Measurements from ENCODE around the gene PLEKHB1. TPM values are rescaled to one million over a fixed set of nuclear protein-coding genes. Genes with fewer than 3 reads are reported as not detected.
A peak's percentile ranks its signal among the peaks of the same experiment; 100 is the strongest.
"Not testable (repeated sequence)": the region's sequence is repeated elsewhere in the genome, so short reads cannot be mapped to it uniquely, and the experiment has no call there.

PLEKHB1 gene
- total RNA-seq, 6 donors from 2014 or later, result 21.7 to 103 (median 57.1) TPM

DNA sequence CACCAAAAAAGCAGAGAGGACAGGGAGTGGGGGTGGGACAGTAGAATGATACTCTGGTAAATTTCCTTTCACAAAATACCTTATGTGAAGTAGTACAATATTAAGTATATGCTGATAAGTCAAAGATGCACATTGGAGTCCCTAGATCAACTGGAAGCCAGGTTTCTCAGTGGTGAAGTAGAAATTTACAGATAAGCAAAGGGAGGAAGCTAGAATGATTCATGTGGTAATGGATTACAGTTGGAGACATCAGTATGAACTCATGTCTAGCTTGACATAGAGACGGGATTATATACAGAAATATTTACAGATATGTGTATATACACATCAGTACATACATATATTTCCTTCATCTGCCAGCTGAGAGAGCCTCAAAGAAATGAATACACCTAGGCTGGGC, 21.5 kb downstream of the PLEKHB1 start:
- H3K4me1 ChIP-seq, result peaks cover 0 to 5% (median 0%) of the 10 kb centered on the region in 4 donors
- DNase-seq, result no peak
- no peak for ATAC-seq (ENCODE audit: low FRiP score in 2 of 2)
- H3K27me3 ChIP-seq, result no peaks in the 10 kb centered on the region
- no peak overlapping the region for H3K27ac ChIP-seq
- H3K9me3 ChIP-seq, result no peaks in the 10 kb centered on the region
- no peaks in the 10 kb centered on the region for H3K36me3 ChIP-seq
- no peak overlapping the region for H3K4me3 ChIP-seq
- TF ChIP-seq, protein P1, sequence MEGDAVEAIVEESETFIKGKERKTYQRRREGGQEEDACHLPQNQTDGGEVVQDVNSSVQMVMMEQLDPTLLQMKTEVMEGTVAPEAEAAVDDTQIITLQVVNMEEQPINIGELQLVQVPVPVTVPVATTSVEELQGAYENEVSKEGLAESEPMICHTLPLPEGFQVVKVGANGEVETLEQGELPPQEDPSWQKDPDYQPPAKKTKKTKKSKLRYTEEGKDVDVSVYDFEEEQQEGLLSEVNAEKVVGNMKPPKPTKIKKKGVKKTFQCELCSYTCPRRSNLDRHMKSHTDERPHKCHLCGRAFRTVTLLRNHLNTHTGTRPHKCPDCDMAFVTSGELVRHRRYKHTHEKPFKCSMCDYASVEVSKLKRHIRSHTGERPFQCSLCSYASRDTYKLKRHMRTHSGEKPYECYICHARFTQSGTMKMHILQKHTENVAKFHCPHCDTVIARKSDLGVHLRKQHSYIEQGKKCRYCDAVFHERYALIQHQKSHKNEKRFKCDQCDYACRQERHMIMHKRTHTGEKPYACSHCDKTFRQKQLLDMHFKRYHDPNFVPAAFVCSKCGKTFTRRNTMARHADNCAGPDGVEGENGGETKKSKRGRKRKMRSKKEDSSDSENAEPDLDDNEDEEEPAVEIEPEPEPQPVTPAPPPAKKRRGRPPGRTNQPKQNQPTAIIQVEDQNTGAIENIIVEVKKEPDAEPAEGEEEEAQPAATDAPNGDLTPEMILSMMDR (IDR thresholded peaks at IDR 0.05), result no peak
- no peak for TF ChIP-seq EP300 (IDR thresholded peaks at IDR 0.05)
- 81 to 91% methylated on average over 1 of the region's 1 CpG for WGBS, 2 donors

GRCh38 chr11:73670808-73671207, 24.4 kb downstream of the PLEKHB1 start:
- Histone ChIP-seq H3K4me1 (no peaks in the 10 kb centered on the region), H3K27me3 (no peaks in the 10 kb centered on the region), H3K4me3 (no peak overlapping the region), H3K36me3 (peaks cover 0 to 12% (median 5%) of the 10 kb centered on the region in 4 donors), H3K9me3 (no peaks in the 10 kb centered on the region), H3K27ac (no peak overlapping the region)
- no peak for DNase-seq
- WGBS, 2 donors, result 92 to 95% methylated on average over 3 of the region's 3 CpGs
- no peak for TF ChIP-seq POLR2AphosphoS5 (IDR thresholded peaks at IDR 0.05)
- TF ChIP-seq, protein P1 (IDR thresholded peaks at IDR 0.05), result no peak
- no peak for ATAC-seq (ENCODE audit: low FRiP score in 2 of 2)

DNA sequence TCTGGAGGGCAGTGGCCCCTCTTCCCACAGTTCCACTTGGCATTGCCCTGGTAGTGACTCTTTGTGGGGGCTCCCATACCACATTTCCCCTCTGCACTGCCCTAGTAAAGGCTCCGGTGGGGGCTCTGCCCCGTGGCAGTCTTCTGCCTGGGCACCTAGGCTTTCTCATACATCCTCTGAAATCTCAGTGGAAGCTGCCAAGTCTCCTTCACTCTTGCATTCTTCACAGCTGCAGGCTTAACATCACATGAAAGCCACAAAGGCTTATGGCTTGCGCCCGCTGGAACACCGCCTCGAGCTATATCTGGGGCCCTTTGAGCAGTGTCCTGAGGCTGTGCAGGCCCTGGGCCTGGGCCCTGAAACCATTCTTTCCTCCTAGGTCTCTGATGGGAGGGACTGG, 25.3 kb downstream of the PLEKHB1 start:
- WGBS, 2 donors, result 92 to 99% methylated on average over 6 of the region's 6 CpGs
- Histone ChIP-seq H3K36me3 (peaks cover 0 to 21% (median 7%) of the 10 kb centered on the region in 4 donors), H3K4me1 (no peaks in the 10 kb centered on the region), H3K27me3 (no peaks in the 10 kb centered on the region), H3K27ac (no peak overlapping the region), H3K9me3 (no peaks in the 10 kb centered on the region), H3K4me3 (no peak overlapping the region)
- no peak for TF ChIP-seq POLR2AphosphoS5 (IDR thresholded peaks at IDR 0.05)
- no peak for TF ChIP-seq EP300 (IDR thresholded peaks at IDR 0.05)
- TF ChIP-seq, protein P1 (IDR thresholded peaks at IDR 0.05), result no peak
- no peak for TF ChIP-seq POLR2A (IDR thresholded peaks at IDR 0.05)
- ATAC-seq (ENCODE audit: low FRiP score in 2 of 2) (no peak), DNase-seq (no peak)

GRCh38 chr11:73676552-73676951, 30.2 kb downstream of the PLEKHB1 start:
- ATAC-seq (ENCODE audit: low FRiP score in 2 of 2); H3K9me3 ChIP-seq; H3K27me3 ChIP-seq; DNase-seq; H3K4me3 ChIP-seq; H3K27ac ChIP-seq: not testable (repeated sequence)
- peaks cover 0 to 10% (median 0%) of the 10 kb centered on the region in 4 donors for H3K4me1 ChIP-seq
- WGBS, 2 donors, result 96% methylated on average over 5 of the region's 5 CpGs
- peaks cover 6 to 57% (median 25%) of the 10 kb centered on the region in 4 donors for H3K36me3 ChIP-seq

GRCh38 chr11:73680687-73681086, 34.3 kb downstream of the PLEKHB1 start:
- H3K27ac ChIP-seq, result peak overlapping the region in 1 of 4 donors; percentile 60
- peaks cover 0 to 10% (median 0%) of the 10 kb centered on the region in 4 donors for H3K4me1 ChIP-seq
- 40 to 41% methylated on average over 2 of the region's 2 CpGs for WGBS, 2 donors
- no peak overlapping the region for H3K4me3 ChIP-seq
- no peaks in the 10 kb centered on the region for H3K9me3 ChIP-seq
- no peaks in the 10 kb centered on the region for H3K27me3 ChIP-seq
- DNase-seq, result no peak
- no peak for ATAC-seq (ENCODE audit: low FRiP score in 2 of 2)
- TF ChIP-seq EP300 (IDR thresholded peaks at IDR 0.05) (no peak), POLR2A (IDR thresholded peaks at IDR 0.05) (no peak), POLR2AphosphoS5 (IDR thresholded peaks at IDR 0.05) (no peak)
- TF ChIP-seq, protein P1 (IDR thresholded peaks at IDR 0.05), result no peak
- peaks cover 10 to 76% (median 21%) of the 10 kb centered on the region in 4 donors for H3K36me3 ChIP-seq
